NCI-H1417 (cell line): ENCODE data around the gene TGIF2LY.
"Not testable (repeated sequence)": the region's sequence is repeated elsewhere in the genome, so short reads cannot be mapped to it uniquely, and the experiment has no call there.

Experiments used
- DNase-seq, 3 experiments: peaks; one replicate each; lab custom pipeline; 2025; lab: John Stamatoyannopoulos, UW

The TGIF2LY gene

DNA sequence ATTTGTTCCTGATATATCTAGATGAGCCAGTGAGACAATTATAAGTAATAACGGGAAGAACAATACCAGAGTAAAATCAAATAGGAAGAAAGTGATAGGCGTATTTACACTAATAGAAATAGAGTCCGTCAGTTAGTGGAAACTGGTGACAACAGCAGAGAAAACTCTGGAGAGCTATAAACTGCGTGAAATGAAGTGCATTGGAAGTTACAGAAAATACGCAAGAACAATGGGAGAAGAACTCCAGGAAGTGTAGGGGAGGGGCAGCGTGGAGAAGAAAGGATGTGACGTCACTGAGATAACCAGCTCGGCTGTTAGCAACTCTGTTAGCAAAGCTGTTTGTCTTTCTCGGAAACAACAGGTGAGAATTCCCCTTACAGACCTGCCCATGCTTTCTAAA, at the start of gene TGIF2LY:
TSS of gene TGIF2LY (plus strand) at position 301 of the 400 bp plus-strand sequence. CDS start 178 bp downstream, outside the sequence.
- not testable (repeated sequence) for DNase-seq
